Activated T-cell treated with anti-CD3 and anti-CD28 coated beads, Interleukin-2, amount 50 U/mL, for 4 hours (primary cell): Measurements from ENCODE around the gene THSD4. TPM values are rescaled to one million over a fixed set of nuclear protein-coding genes. Genes with fewer than 3 reads are reported as not detected.
"Not testable (repeated sequence)": the region's sequence is repeated elsewhere in the genome, so short reads cannot be mapped to it uniquely, and the experiment has no call there.

Experiments
- ATAC-seq, 2 donors: fragments of 200-7000 bp; cut with Tn5 transposase; one replicate each; pipeline ENCODE4 v1.10.0; 2021
- DNase-seq: peaks from one replicate; pipeline ENCODE4 v3.0.0-alpha.2; 2020
- H3K27me3 Mint-ChIP-seq: one replicate; pipeline ENCODE4 v1.8.0; 2021; ENCODE audit warnings: low read depth, mixed read lengths
- H3K36me3 Mint-ChIP-seq: one replicate; pipeline ENCODE4 v1.8.0; 2022; ENCODE audit warnings: mixed read lengths; ENCODE audit not compliant: insufficient read depth
- H3K4me1 Mint-ChIP-seq: one replicate; pipeline ENCODE4 v1.8.0; 2021; ENCODE audit warnings: low read depth, mixed read lengths
- H3K4me3 Mint-ChIP-seq: one replicate; pipeline ENCODE4 v1.8.0; 2021; ENCODE audit warnings: mild to moderate bottlenecking, moderate library complexity, mixed read lengths
- H3K9me3 Mint-ChIP-seq: one replicate; pipeline ENCODE4 v1.8.0; 2021; ENCODE audit warnings: mixed read lengths
- total RNA-seq, 3 donors: library from RNA; stranded (reverse); gene quantifications; one replicate each; pipeline ENCODE4 v1.2.1, GENCODE V29; 2021

Gene THSD4
- total RNA-seq, 3 donors from 2014 or later, result 0.08 to 0.16 (median 0.11) TPM

DNA sequence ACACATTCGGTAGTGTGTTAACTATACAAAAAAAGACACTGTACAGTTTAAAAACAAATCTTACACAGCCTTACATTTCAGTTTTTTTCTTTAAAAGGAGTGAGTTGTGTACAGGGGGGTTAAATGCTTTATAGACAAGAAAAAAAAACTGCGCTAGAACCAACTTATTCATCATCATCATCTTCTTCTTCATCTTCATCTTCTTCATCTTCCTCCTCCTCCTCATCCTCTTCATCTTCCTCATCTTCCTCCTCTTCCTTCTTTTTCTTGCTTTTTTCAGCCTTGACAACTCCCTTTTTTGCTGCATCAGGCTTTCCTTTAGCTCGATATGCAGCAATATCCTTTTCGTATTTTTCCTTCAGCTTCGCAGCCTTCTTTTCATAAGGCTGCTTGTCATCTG, 49.3 kb downstream of the THSD4 start:
- not testable (repeated sequence) for H3K36me3 Mint-ChIP-seq, H3K4me1 Mint-ChIP-seq, DNase-seq, ATAC-seq, H3K4me3 Mint-ChIP-seq
- Mint-ChIP-seq H3K9me3 (peaks cover 17% of the 10 kb centered on the region), H3K27me3 (peaks cover 32% of the 10 kb centered on the region)

DNA sequence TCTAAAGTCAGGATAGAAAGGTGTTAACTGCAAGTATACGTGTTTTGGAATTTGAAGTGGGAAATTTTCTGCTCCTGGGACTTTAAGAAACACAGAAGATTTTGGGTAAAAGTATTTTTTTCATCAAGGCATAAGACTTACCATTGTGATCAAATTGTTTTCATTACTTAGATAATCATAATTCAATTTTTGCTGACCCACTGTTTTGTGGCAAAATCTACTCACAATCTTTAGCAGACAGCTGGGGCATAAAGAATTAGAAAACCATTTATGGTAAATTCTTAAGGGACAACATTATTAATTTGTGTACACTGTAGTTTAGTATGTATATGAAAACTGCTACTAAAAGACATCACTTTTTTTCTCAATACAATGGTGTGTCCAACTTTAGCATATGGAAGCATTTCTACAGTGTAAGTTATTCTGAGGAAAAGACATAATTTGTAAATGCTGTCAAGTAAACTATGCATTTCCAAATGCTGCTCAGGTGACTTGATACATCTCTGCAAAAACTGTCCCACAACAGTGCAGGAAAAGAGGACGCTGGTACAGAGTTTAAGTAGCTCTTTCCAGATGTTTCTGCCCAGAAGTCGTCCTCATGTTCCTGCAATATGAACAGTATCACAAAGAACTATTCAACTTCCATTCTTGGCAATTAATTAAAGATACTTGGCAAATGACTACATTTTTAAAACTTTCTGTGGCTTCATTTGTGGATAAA, 52.3 kb downstream of the THSD4 start:
- peaks cover 28% of the 10 kb centered on the region for H3K9me3 Mint-ChIP-seq
- H3K36me3 Mint-ChIP-seq, result no peaks in the 10 kb centered on the region
- no peak overlapping the region for H3K4me3 Mint-ChIP-seq
- ATAC-seq (no peak), DNase-seq (no peak)
- H3K27me3 Mint-ChIP-seq, result peaks cover 34% of the 10 kb centered on the region
- no peaks in the 10 kb centered on the region for H3K4me1 Mint-ChIP-seq

DNA sequence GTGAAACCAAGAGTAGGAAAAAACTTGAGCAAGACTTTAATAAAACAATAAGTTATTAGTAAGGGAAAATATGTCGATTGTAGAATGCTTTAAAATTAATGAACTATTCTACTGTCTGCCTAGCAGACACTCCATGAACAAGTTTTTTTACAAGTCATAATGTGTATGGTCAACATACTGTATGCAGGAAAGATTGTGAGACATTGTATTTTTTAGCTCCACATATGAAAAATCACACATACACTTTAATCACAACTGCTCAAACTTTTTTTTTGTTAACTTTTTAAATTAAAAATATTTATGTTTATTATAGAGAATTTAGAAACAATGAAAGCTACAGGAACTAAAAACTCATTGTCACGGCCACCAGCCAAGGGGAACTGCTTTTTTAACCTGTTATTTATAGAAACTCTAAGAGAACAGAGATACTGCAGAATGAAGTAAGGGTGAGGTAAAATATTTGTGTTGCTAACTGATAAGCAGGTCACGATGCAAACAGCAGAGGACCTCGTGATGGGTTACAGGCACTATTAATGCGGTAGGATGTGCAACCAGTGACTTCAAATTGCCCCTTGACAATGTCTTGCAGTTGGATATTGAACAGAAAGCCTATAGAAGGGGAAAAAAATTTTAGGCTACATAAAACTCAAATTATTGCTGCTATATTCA, 53.0 kb downstream of the THSD4 start:
- H3K27me3 Mint-ChIP-seq, result peaks cover 30% of the 10 kb centered on the region
- H3K36me3 Mint-ChIP-seq, result no peaks in the 10 kb centered on the region
- no peak overlapping the region for H3K4me3 Mint-ChIP-seq
- DNase-seq (no peak), ATAC-seq (no peak)
- peaks cover 22% of the 10 kb centered on the region for H3K9me3 Mint-ChIP-seq
- no peaks in the 10 kb centered on the region for H3K4me1 Mint-ChIP-seq

DNA sequence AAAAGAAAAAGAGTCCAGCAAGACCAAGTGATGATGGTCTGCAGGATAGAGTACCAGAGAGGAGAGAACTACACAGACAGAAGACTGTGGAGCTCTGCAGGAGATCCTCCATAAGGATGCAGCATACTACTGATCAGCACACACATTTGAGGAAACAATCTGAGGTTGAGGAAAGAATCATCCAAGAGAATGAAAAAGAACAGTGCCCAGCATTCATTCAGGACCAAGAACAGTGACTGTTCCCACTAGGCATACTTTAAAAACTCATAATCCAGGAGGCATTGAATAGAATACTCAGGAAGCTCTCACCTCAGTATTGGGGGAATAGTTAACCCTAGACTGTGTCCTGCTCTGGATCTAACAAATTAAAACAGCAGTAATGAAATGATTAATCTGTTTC, 54.9 kb downstream of the THSD4 start:
- DNase-seq, result no peak
- peaks cover 27% of the 10 kb centered on the region for H3K9me3 Mint-ChIP-seq
- H3K36me3 Mint-ChIP-seq, result no peaks in the 10 kb centered on the region
- ATAC-seq, result no peak
- no peak overlapping the region for H3K4me3 Mint-ChIP-seq
- H3K27me3 Mint-ChIP-seq, result peaks cover 28% of the 10 kb centered on the region
- no peaks in the 10 kb centered on the region for H3K4me1 Mint-ChIP-seq

DNA sequence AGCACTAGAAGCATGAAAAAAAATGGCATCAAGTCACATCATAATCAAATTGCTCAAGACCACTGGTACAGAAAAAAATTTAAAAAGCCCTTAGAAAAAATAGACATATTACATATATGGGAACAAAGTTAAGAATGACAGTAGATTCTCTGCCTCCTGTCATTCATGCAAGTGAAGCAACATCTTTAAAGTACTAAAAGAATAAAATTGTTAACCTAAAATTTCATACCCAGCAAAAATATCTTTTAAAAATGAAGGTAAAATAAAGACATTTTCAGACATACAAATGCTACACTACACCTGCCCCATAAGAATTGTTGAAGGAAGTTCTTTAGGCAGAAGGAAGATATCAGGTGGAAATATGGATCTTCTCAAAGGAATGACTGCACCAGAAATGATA, 55.9 kb downstream of the THSD4 start:
- no peak for ATAC-seq
- H3K9me3 Mint-ChIP-seq, result peaks cover 27% of the 10 kb centered on the region
- peaks cover 19% of the 10 kb centered on the region for H3K27me3 Mint-ChIP-seq
- no peaks in the 10 kb centered on the region for H3K36me3 Mint-ChIP-seq
- no peaks in the 10 kb centered on the region for H3K4me1 Mint-ChIP-seq
- H3K4me3 Mint-ChIP-seq, result no peak overlapping the region
- DNase-seq, result no peak

DNA sequence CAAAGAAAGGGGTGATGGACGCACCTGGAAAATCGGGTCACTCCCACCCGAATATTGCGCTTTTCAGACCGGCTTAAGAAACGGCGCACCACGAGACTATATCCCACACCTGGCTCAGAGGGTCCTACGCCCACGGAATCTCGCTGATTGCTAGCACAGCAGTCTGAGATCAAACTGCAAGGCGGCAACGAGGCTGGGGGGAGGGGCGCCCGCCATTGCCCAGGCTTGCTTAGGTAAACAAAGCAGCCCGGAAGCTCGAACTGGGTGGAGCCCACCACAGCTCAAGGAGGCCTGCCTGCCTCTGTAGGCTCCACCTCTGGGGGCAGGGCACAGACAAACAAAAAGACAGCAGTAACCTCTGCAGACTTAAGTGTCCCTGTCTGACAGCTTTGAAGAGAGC, 59.1 kb downstream of the THSD4 start:
- not testable (repeated sequence) for H3K27me3 Mint-ChIP-seq, ATAC-seq, H3K36me3 Mint-ChIP-seq, DNase-seq, H3K4me1 Mint-ChIP-seq, H3K4me3 Mint-ChIP-seq
- peaks cover 26% of the 10 kb centered on the region for H3K9me3 Mint-ChIP-seq

DNA sequence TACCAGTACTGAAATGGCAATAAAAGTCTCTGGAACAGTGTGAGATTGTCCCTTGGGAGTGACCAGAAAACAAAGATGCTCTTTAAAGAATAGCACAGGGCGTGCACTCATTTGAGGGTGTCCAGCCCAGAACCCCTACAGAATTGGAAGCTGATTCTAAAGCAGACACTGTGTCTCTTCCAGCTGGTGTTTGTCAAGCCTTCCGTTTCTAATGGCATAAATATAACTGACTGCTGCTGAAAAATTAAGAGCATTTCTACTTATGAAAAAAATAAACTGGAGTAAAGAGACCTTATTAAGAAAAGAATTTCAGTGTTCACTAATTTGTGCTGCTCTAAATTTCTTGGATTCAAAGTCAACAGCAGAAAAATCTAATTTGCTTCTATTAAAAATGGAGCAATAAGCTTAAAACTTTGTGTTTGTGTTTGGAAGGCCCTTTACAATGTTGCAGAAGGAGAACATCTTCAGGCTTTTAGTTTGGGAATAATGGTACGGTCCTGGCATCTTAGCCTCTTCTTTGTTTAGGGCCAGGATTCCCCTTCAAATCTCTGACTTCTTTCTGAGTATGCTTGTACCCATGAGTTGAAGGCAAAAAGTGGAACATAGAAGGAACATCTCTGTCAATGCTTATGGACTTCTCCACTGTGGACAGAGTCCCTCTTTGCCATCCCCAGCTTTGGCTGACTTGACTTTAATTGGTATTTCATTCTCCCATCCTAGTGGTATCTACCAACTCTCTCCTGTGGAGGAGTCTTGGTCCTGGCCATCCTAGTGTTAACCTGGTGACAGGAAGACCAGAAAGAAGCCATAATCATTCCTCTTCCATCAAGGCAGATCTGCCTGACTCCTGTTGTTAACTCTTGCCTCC, 65.9 kb downstream of the THSD4 start:
- no peak for ATAC-seq

DNA sequence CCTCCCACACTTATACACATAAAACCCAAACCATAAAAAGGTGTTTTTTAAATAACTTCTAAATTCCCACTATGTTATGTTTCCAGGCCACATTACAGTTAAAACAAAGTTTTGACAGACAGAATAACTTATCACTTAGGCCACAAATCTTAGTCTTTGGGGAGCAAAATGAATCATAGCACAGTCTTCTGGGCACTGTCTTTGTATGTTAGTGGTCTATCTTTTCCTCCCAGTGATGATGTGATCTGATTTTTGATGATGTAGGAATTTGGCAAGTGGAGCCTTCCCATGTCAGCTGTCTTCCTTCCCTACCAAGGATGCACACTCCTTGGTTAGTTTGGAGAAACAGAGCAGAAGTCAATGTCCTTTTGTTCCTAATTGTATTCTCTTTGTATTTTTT, 67.3 kb downstream of the THSD4 start:
- Mint-ChIP-seq H3K27me3 (peaks cover 2% of the 10 kb centered on the region), H3K4me1 (no peaks in the 10 kb centered on the region), H3K4me3 (no peak overlapping the region), H3K9me3 (no peaks in the 10 kb centered on the region), H3K36me3 (no peaks in the 10 kb centered on the region)
- no peak for ATAC-seq
- no peak for DNase-seq

More for the DNA sequence above, 65.9 kb downstream of the THSD4 start:
- Mint-ChIP-seq H3K9me3 (no peaks in the 10 kb centered on the region), H3K4me3 (no peak overlapping the region), H3K4me1 (no peaks in the 10 kb centered on the region), H3K27me3 (peaks cover 2% of the 10 kb centered on the region), H3K36me3 (no peaks in the 10 kb centered on the region)
- DNase-seq, result no peak

DNA sequence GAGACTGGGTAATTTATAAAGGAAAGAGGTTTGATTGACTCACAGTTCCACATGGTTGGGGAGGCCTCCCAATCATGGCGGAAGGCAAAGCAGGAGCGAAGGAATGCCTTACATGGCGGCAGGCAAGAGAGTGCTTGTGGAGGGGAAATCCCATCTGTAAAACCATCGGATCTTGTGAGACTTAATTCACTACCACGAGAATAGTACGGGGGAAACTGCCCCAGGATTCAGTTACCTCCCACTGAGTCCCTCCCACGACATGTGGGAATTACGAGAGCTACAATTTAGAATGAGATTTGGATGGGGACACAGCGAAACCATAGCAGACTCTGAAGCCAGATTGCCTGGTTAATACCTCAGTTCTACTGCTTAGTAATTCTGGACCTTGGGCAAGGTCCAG, 67.8 kb downstream of the THSD4 start:
- no peaks in the 10 kb centered on the region for H3K9me3 Mint-ChIP-seq
- DNase-seq, result no peak
- no peaks in the 10 kb centered on the region for H3K36me3 Mint-ChIP-seq
- H3K4me1 Mint-ChIP-seq, result no peaks in the 10 kb centered on the region
- no peak overlapping the region for H3K4me3 Mint-ChIP-seq
- peaks cover 2% of the 10 kb centered on the region for H3K27me3 Mint-ChIP-seq
- ATAC-seq, result no peak

DNA sequence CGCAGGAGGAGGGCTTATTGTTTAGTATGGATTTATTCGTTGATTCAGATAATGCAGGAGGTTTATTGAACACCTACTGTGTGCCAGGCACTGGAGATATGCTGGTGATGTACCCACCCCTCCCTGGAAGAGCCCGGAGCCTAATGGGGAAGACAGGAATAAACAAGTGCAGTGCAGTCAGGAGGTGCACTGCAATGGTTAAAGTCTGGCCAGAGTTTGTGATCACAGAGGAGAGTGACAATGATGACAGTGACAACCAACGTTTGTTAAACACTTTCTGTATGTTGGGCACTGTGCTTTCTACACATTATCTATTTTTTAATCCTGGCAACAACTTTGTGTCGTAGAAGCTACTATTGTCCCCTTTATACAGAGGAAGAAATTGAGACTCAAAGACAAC, 70.4 kb downstream of the THSD4 start:
- Mint-ChIP-seq H3K4me1 (no peaks in the 10 kb centered on the region), H3K27me3 (peaks cover 2% of the 10 kb centered on the region), H3K36me3 (no peaks in the 10 kb centered on the region), H3K4me3 (no peak overlapping the region), H3K9me3 (no peaks in the 10 kb centered on the region)
- DNase-seq, result no peak
- no peak for ATAC-seq

DNA sequence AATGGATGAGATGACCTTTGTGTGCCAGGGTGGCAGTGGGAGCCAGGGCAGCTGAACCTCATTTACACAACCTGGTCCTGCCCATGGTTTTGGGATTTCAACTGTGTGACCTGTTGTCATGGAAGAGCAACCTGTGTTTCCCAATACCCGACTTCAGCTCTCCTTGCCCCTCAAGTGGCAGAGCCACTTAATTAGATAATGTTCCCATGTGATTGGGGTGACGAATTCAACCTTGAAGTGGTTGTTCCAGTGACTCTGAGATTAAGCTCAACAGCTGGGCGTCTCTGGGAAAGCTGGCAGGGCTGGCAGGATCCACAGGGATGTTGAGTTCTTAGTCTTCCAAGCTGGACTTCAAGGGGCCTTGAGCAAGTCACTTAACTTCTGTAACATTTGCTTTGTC, 71.0 kb downstream of the THSD4 start:
- Mint-ChIP-seq H3K36me3 (no peaks in the 10 kb centered on the region), H3K4me1 (no peaks in the 10 kb centered on the region), H3K9me3 (no peaks in the 10 kb centered on the region), H3K27me3 (peaks cover 2% of the 10 kb centered on the region), H3K4me3 (no peak overlapping the region)
- DNase-seq (no peak), ATAC-seq (no peak)

DNA sequence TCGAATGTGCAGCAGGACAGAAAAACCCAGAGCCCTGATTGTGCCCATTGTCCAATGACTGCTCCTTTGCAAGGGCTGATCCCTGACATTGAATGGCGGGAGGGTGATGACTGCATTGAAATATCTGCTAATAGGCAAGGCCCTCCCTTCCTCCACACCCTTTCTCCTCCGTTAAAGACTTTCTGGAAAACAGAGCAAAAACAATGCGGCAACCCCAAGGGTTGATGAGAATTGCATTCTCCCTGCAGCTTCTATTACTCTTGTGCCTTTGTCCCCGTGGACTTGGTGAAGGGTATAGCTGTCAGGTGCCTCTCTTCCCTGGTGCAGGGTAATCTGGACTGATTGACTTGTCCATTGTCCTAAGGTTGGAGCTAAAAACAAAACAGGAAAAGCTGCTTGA, 71.8 kb downstream of the THSD4 start:
- Mint-ChIP-seq H3K36me3 (no peaks in the 10 kb centered on the region), H3K4me1 (no peaks in the 10 kb centered on the region), H3K4me3 (no peak overlapping the region), H3K27me3 (peaks cover 2% of the 10 kb centered on the region), H3K9me3 (no peaks in the 10 kb centered on the region)
- no peak for DNase-seq
- ATAC-seq, result no peak

DNA sequence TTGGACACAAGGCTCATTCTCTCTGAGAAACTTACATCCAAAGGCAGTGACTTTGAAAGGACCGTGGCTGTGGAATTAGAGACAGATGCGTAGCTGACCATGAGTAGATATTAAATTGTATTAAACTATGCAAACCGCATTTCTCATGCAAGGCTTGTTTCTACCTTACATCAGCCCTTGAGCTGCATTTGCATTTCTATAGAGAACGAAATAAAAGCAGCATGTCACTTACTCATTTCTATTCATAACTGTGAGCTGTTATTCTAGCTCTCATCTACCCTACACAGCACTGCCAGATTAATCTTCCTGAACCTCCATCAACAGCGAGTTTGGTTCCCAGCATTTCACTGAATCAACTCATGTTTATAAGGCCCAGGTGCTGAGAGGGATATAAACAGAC, 72.3 kb downstream of the THSD4 start:
- no peak overlapping the region for H3K4me3 Mint-ChIP-seq
- no peaks in the 10 kb centered on the region for H3K4me1 Mint-ChIP-seq
- no peaks in the 10 kb centered on the region for H3K9me3 Mint-ChIP-seq
- DNase-seq (no peak), ATAC-seq (no peak)
- no peaks in the 10 kb centered on the region for H3K36me3 Mint-ChIP-seq
- peaks cover 2% of the 10 kb centered on the region for H3K27me3 Mint-ChIP-seq

DNA sequence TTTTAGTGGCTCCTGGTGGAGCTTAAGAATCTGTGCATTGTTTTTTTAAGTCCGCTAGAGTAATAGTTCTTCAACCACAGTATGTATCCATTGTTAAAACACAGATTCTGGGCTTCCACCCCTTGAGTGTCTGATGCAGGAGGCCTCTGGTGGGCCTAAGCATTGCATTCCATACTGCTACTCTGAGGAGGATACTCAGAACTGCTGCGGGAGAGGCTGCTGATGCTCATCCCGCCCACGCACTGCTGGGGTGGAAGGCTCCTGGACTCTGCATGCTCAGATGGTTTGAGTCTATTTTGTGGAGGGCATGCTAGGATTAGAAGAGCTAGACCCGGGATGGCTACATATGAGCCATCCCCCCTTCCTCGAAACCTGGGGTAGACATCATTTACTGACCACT, 74.4 kb downstream of the THSD4 start:
- no peaks in the 10 kb centered on the region for H3K4me1 Mint-ChIP-seq
- DNase-seq (no peak), ATAC-seq (no peak)
- no peaks in the 10 kb centered on the region for H3K36me3 Mint-ChIP-seq
- no peaks in the 10 kb centered on the region for H3K27me3 Mint-ChIP-seq
- no peaks in the 10 kb centered on the region for H3K9me3 Mint-ChIP-seq
- no peak overlapping the region for H3K4me3 Mint-ChIP-seq
